GM19395 (cell line): Measurements from ENCODE around the gene ITGB8.

Source experiments
- ATAC-seq: cut with Tn5 transposase; IDR thresholded peaks from one replicate; pipeline ENCODE4 v1.9.1; 2021; ENCODE audit warnings: mild to moderate bottlenecking, moderate library complexity; ENCODE audit not compliant: unreplicated experiment

Gene ITGB8

DNA sequence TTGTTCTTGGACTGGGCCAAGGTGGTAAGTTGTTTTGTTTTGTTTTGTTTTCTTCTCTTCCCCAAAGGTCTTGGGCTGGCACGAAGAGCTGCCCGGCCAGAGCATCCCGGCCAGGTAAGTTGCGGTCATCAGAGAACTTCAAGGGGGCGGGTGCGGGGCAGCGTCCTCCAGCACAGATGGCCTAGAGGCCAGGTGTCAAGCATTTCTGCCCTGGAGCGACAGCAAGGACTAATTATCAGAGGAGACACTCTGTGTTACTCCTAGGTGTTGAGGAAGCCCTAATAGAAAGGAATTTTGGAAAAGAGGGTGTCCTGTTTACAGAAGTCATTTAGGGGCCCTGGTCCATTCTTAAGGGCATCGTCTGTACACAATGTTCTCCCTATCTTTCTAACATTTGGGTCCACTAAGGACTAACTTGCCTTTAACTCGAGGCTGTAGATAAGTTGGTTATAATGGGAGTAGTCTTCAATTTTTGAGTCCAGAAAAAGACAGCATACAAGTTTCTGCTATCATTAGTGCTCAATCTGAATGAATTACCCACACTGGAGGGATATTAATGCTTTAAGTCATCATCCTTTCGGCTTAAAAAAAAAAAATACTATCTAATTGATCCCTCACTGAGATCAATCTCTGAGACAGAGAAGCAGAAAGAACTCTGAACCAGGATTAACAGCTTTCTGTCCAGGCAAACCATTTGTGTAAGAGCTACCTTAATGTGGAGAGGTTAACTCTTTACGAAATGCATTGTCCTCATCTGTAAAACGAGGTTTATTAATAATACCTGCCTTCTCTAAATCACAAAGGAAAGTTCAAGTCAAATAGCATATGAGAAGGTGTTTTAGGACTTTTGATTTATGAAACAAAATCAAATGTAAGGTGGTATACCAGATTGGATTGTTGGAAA, 1.5 kb downstream of the ITGB8 start:
- ATAC-seq: no peak

- no peak for ATAC-seq
These were observed 7.6 kb downstream of the ITGB8 start for GRCh38 chr7:20338285-20338684.

GRCh38 chr7:20340839-20341238, 10.1 kb downstream of the ITGB8 start:
- ATAC-seq: no peak

DNA sequence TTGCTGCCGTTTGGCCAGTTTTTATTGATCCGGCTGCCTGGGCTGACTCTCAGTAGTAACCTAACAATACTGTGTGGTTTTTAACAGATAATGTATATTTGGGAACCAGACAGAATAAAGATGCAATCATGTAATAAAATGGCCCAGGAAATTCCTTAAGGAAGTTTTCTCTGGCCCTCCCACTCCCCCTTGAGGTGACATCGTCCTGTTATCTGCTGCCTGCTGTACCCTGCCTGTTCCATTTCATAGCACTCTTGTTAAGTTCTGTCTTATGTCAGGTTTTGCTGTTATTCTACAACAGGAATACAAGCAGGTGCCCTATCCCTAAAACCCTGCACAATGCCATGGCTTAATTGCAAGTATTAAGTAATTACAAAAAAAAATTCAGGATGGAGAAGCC, 12.5 kb downstream of the ITGB8 start:
- ATAC-seq: no peak

GRCh38 chr7:20343941-20344340, 13.2 kb downstream of the ITGB8 start:
- no peak for ATAC-seq

DNA sequence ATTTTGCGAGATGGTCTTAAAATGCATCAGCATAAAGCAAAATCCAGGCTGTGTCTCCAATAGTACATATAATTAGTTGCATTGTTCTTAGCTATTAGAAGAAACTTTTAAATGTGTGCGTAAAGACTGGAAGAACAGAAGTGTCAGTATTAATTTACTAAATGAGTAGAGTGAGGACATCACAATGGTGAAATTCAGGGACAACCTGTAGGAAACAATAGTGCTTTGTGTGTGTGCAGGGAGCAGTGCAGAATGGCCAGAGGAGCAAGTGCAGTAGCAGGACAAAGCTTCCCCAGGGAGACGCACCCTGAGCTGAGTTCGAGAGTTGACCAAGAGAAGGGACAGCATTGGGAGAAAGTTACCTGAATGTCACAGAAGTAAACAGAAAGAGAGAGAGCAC, 13.7 kb downstream of the ITGB8 start:
- no peak for ATAC-seq

DNA sequence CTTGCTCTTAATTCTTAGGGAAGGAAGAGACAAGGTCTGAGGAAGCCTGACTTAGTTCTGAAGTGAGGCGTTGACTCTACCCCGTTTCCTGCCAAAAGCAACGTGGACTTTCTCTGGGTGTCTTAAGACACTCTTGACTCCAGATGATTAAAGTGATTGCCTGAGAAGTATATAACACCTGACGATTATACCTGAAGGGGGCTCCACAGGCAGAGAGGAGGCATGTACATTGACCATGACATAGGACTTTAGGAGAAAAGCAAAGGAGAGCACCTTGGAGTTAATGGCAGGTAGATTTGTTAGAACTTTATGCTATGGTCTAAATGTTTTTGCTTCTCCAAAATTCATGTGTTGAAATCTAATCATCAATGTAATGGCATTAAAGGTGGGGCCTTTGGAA, 15.9 kb downstream of the ITGB8 start:
- no peak for ATAC-seq

GRCh38 chr7:20347680-20348079, 17.0 kb downstream of the ITGB8 start:
- no peak for ATAC-seq

DNA sequence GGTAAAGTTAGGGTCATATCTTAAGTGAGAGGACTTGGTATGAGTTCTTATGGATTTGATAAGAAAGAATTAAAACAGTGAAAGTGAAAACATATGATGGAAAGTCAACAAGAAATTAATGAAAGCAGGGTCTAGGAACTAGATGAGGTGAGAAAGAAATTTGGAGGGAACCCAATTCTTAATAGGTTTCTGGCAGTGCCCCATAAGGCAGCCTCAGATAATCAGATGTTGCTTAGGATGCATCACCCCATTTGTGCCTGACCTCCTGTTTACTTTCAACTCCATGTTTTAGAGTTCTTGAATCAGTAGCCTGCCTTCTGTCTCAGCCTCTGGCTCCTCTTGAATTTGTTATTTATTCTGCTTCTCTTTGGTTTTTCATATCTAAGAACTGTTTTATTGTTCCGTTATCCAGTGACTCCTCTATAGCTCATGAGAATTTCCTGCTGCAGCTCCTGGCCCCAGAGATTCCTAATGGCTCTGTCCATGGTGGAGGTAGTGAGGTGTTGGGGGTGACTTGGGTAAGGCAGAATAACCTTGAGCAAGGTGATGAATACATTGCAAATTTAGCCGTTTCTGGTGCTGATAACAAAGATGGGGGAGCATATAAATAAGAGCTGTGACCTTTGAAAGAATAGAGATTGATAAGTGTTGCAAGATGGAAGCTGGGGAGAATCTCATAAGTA, 17.6 kb downstream of the ITGB8 start:
- no peak for ATAC-seq

- no peak for ATAC-seq
These were observed 19.8 kb downstream of the ITGB8 start for GRCh38 chr7:20350518-20350951.

GRCh38 chr7:20350996-20351692, 20.4 kb downstream of the ITGB8 start:
- ATAC-seq: no peak

DNA sequence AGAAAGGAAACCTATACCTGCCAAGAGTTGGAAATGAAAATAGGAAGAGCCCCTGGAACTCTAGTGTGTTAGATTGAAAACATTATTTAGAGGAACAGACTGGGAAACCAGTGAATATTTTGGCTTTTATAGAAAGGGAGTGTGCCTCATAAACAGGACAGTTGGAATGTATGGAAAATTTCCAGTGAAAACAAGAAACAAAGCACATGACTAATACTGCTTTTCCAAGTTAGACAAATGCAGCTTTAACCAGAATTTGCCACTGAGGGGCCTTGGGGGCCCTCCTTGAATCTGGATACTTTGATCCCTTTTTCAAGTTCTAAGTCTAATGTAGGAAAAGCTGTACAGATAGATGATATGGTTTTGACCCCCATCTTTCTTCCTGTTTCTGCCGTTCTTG, 21.2 kb downstream of the ITGB8 start:
- no peak for ATAC-seq

DNA sequence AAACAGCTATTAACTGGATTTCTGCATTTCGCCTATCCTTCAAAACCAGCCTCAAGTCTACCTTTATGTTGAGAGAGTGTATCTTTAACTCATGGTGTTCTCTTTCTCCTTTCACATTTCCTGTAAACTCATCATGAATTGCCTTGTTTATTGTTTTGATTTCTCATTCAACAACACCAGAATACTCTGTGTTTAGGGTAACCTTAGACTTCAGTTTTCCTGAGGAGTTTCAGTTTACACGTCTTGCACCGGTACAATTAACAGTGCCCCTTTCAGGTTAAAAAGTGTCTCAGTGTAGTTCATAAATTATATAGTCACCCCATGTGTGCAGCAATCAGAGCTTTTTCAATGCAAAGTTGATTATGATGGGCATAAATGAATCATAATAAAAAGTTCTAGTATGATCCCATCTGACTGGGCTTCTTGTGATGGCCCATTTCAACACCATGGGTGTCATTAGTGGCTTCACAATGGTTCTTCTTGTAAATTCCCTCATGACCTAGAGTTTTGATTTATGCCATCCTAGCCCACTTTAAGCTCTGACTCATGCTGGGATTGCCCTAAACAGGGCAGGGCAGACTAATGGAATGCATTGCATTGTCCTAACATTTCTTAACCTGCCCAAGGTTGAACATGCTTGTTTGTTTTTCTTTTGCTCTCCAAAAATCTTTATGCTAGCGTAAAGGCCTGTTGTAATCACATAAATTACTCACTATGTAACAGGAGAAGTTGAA, 22.0 kb downstream of the ITGB8 start:
- ATAC-seq: no peak

GRCh38 chr7:20354610-20355528, 24.2 kb downstream of the ITGB8 start:
- ATAC-seq: no peak

DNA sequence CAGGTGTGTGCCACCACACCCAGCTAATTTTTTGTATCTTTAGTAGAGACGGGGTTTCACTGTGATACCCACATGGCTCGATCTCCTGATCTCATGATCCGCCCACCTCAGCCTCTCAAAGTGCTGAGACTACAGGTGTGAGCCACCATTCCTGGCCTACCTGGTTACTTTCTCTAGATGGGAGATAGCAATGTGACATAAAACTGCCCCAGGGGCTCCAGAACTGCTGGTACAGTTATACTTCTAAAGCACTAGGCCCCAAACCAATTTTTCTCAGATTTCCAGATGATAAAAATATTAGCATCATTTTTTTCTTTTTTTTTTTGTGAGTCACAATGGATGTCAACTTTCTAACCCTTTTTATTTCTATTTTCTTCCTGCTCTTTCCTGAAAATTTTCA, 27.4 kb downstream of the ITGB8 start:
- no peak for ATAC-seq

DNA sequence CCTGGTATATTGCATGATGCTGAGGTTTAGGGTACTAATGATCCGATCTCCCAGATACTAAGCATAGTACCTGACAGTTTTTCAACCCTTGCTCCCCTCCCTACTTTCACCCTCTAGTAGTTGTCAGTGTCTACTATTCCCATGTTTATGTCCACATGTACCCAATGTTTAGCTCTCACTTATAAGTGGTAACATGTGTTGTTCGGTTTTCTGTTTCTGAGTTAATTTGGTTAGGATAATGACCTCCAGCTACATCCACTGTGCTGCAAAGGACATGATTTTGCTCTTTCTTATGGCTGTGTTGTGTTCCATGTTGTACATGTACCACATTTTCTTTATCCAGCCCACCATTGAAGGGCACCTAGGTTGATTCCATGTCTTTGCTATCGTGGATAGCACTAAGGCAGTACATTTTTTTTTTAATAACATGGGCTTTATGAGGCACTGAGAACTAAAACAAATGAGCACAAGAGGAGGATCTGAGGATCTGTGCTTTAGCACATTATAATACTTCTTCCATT, 28.1 kb downstream of the ITGB8 start:
- no peak for ATAC-seq

DNA sequence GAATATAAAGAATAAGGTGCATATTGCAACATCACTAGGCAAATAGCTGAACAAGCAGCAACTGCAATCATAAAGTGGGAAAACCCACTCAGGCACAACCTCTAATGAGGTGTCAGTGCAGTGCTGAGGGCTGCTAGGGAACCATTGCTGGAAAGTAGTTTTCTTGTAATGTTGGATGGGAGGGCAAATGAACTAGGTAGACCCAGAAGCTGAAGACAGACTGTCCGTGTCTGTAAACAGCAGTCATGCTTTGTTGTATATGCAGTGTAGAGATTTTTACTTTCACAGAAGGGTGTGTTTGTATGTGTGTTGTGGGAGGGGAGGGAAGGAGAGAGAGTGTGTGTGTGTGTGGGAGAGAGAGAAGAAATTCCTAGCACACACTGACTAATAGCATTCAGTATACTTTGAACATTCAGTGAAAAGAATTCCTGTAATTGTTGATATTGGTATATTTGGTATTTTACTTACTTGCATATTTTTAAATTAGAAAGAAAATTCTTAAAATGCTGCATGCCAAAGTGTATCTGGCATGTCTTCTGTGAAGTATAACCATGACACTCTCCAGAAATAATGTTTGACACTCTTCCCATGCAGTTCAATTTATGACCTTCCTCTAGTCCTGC, 28.8 kb downstream of the ITGB8 start:
- ATAC-seq: no peak

DNA sequence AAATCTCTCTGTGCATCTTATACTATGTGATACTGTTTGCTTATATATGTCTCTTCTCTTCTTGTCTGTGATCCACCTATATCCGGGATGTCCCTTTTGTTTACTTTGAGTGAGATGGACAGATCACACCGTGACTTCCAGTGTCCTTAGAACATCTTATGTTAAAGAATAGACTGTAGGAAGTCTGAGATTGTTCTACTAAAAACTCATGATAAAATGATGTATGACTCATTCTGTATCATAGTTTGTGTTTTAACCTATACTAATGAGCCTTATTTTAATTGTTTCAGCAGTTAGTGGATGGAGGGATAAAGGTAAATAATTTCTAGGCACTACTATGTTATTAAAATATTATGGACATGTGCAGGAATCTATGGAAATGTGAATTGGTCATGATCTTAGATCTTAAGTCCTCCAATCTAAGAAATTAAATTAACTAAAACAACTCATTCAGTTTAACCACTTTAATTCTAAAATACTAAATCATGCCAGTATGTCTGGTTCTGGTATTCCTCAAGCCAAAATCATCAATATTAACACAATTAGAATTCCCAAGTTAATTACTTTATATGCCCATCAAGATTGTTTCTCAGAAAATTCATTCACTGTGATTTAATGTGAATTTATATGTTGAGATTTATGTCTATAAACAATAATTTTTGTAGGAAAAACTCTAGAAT, 32.0 kb downstream of the ITGB8 start:
- ATAC-seq: no peak
